ENCODE results near the gene PEMT.
A peak's percentile ranks its signal among the peaks of the same experiment; 100 is the strongest.
"Not testable (repeated sequence)": the region's sequence is repeated elsewhere in the genome, so short reads cannot be mapped to it uniquely, and the experiment has no call there.

The PEMT gene, protein sequence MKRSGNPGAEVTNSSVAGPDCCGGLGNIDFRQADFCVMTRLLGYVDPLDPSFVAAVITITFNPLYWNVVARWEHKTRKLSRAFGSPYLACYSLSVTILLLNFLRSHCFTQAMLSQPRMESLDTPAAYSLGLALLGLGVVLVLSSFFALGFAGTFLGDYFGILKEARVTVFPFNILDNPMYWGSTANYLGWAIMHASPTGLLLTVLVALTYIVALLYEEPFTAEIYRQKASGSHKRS

DNA sequence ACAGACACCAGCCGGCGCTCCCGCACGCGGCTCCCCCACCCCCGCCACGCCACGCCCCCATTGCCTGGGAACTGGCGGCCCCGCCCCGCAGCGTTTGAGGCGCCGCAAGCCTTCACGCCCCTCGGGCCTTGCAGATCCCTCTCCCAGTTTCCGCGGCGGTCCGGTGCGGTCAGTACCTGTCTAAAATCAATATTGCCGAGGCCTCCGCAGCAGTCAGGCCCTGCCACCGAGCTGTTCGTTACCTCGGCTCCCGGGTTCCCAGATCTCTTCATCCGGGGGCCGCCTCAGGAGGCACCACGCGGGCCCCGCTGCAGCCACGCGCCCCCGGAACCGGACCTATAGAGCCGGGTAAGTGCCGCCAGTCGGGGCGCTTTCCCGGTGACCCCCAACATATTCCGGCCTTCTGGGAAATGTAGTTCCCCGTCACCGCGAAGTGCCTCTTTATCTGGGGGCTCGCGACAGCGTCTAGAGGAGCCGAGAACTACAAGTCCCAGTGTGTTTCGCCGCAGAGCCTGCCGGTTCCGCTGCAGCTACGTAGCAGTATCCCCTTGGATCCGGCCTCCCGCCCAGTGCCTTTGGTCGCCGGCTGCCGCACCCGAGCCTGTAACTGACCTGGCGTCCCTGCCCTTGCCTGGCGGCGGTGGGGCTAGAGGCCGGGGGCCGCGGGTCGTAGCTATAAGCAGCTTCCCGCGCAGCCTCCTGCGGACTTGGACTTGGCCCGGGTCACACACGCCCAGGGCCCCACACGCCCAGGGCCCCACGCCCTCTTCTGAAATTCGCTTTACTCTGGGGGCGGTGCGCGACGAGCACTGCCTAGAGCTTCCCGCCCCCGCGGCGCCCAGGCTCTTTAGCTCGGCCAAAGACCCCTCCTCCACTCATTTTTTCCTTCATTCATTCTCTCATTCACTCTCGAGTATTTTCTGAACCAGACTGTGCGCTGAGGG, at the start of gene PEMT:
TSS of gene PEMT (minus strand) at position 354 of the 944 bp plus-strand sequence. CDS start at position 272, 82 bp downstream.
- peak; percentile 94 for DNase-seq

DNA sequence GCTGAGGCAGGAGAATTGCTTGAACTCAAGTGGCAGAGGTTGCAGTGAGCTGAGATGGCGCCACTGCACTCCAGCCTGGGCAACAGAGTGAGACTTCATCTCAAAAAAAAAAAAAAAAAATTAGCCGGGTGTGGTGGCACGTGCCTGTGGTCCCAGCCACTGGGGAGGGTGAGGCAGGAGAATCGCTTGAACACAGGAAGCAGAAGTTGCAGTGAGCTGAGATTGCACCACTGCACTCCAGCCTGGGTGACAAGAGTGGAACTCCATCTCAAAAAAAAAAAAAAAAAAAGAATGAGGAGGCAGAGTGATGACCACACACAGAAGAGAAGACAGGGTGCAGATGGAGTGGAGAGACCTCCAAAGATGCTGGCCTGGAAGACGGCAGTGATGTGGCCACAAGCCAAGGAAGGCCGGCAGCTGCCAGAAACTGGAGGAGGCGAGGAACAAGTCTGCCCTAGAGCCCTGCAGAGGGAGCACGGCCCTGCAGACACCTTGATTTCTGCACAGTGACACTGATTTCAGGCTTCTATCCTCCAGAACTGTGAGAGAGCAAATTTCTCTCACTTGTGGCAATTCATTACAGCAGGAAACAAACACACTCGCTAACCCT, 48.3 kb upstream of the PEMT start:
- not testable (repeated sequence) for DNase-seq

DNA sequence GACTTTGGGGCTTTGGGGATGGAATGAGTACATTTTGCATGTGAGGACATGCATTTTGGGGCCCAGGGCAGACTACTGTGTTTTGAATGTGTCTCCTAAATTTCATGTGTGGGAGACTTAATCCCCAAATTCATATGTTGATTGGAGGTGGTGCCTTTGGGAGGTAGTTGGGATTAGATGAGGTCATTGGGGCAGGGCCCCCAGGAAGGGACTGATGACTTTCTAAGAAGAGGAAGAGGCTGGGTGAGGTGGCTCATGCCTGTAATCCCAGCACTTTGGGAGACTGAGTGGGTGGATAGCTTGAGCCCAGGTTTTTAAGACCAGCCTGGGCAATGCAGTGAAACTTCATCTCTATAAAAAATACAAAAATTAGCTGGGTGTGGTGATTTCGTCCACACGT, 47.0 kb upstream of the PEMT start:
- DNase-seq: no peak

DNA sequence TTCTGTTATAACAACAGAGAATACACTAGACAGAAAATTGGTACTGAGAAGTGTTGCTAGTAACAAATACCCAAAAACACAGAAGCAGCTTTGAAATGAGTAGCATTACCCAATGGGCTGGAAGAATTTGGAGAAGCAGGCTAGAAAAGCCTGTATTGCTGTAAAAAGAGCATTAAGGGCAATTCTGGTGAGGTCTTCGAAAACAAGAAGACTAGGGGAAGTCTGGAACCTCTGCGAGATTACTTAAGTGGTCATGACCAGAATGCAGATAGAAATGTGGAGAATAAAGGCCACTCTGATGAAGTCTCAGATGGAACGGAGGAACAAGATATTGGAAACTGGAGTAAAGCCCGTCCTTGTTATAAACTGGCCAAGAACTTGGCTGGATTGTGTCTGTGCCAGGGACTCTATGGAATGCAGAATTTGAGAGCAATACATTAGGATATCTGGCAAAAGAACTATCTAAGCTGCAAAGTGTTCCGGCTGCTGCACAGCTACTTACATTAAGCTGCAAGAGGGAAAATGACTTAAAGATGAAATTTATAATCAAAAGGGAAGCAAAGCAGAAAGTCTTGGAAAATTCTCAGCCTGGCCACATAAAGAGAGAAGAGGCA, 44.9 kb upstream of the PEMT start:
- DNase-seq: no peak

DNA sequence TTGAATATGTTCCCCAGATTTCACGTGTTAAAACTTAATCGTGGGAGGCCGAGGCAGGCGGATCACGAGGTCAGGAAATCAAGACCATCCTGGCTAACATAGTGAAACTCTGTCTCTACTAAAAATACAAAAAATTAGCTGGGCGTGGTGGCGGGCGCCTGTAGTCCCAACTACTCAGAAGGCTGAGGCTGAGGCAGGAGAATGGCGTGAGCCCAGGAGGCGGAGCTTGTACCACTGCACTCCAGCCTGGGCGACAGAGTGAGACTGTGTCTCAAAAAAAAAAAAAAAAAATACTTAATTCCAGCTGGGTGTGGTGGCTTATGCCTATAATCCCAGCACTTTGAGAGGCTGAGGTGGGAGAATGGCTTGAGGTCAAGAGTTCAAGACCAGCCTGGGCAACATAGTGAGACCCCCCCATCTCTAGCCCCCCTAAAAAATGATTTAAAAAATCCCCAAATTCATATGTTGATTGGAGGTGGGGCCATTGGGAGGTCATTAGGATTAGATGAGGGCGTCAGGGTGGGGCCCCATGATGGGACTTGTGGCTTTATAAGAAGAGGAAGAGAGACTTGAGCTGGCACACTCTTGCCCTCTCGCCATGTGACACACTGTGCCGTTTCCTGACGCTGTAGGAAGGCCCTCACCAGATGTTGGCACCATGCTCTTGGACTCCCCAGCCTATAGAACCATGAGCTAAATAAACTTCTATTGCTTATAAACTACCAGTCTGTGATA, 44.2 kb upstream of the PEMT start:
- DNase-seq: not testable (repeated sequence)

DNA sequence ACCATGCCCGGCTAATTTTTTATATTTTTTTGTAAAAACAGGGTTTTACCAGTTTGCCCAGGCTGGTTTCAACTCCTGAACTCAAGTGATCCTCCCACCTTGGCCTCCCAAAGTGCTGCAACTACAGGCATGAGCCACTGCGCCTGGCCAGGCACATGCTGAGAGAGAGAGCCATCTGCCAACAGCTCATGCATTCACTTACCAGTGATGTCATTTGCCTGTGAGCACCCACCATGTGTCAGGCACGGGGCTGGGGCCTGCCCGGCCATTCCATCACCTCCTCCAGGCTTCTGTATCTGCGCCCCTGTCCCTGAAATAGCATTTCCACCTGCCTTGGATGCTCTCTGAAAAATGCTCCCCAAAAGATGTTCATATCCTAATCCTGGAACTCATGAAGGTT, 43.6 kb upstream of the PEMT start:
- no peak for DNase-seq

DNA sequence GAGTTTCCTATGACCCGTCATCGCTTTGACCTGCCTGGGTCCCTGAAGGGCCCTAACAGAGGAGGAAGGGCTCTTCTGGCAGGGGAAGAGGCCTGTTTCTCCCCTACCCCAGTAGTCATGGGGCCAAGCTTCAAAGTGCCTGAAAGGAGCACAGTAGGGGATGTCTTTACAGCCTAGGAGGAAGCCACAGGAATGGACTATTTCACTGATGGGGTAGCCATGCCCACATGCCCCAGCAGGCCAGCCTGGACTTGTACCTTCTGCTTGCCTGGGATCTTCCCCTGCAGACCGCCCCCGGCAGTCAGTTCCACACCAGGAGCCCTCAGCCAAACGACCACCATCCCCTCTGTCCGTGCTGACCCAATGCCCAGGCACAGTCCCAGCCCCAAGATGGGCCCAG, 41.8 kb upstream of the PEMT start:
- no peak for DNase-seq

DNA sequence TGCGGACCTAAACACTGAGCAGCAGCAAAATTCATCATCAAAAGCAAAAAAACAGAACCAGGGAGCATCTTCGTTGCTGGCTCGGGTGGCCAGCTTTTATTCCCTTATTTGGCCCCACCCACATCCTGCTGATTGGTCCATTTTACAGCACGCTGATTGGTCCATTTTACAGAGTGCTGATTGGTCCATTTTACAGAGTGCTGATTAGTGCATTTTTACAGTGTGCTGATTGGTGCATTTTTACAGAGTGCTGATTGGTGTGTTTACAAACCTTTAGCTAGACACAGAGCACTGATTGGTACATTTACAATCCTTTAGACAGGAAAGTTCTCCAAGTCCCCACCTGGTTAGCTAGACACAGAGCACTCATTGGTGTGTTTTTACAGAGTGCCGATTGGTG, 41.2 kb upstream of the PEMT start:
- not testable (repeated sequence) for DNase-seq

DNA sequence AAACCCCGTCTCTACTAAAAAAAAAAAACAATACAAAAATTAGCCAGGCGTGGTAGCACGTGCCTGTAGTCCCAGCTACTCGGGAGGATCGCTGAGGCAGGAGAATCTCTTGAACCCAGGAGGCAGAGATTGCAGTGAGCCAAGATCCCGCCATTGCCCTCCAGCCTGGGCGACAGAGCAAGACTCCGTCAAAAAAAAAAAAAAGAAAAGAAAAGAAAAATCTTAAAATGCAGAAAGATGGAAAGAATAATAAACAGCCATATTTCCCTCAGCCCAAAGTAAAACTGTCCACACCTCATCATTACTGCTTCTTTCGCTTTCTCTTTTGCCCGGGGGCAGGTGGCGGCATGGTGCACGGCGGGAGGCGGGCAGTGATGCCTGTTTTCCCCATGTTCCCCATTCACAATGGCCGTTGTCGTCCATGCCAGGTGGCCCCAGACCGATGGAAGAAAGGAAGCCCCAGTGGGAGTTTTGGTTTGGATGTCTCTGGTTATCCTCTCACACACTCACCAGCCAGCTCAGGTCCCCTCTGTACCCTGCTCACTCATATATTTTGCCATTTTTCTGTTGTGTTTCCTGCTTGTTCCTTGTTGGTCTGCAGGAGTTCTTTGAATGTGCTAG, 37.0 kb upstream of the PEMT start:
- no peak for DNase-seq

DNA sequence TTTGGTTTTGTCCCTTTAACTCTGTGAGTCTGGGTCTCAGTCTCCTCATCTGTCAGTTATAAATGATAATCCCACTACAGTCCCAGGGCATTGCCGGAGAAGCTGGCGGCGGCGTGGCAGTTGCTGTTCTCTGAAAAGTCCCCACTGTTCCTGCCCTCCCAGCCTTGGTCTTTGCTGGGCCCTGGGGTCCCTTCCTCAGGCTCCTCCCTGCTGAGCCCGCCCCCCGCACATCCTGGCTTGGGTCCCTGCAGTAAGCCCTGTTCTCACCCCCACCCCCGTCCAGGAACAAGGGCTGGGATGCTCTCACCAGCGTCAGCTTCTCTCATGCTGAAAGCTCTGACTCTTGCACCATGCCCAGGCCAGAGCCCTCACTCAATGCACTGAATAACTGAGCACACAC, 35.3 kb upstream of the PEMT start:
- DNase-seq: no peak

DNA sequence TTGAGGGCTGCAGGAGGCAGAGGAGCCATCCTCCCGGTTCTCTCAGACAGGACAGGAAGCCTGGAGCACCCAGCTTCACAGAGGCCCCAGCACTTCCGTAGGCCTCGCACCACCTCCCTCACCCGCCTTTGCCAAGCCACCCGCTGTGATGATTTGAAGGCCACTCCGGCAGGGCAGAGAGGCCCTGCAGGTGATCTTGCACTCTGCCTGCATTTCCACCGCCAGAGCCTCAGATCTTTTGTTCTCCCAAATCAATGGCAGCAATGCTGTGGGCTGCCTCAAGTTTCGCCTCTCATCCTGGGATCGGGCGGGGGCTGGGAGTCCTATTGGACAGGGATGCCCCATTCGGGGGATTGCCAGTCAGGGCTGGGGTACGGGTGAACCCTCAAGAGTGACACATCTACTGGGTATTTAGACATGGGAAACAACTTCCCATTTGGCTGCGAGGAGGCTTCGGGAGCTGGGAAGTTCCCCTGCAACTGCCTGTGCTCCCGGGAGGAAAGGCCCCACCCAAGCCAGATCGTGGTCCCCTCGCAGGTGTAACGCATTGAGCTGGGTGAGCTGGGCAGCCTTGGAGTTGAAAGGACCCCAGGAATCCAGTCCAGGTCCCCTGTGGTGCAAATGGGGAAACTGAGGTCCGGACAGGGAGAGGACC, 34.8 kb upstream of the PEMT start:
- no peak for DNase-seq

DNA sequence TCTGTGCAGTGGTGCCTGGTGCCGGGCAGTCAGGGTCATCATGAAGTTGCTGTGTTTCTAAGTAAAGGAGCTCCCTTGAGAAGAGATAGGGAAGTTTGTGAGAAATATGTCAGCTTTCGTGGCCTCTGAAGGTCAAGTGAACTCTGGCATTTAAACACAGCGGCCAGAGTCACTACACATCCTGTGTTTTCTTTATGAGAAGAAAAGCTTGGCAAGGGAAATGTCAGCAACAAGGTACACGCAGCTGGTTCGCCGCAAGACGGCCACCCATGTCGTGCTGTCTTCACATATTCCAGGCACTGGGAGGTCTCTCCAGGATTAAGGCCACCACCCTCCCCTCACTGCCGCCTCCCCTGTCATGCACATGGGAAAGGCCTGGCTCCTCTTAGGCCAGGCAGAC, 33.2 kb upstream of the PEMT start:
- DNase-seq: no peak

DNA sequence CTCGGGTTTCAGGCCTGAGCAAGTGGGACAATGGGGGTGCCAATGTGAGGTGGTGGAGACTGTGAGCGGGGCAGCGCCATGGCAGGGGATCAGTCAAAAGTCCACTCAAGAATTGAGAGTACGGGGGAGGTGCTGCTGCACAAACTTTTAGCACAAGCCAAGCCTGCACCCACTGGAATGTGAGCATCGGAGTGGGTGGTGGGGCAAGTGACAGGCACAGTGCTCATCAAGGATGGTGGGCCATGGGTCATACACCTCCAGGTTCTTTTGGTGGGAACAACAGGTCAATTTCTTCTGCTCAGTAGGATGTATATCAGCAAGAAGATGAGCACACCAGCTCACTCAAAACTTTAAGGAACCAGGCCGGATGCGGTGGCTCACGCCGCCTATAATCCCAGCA, 32.4 kb upstream of the PEMT start:
- DNase-seq: no peak

DNA sequence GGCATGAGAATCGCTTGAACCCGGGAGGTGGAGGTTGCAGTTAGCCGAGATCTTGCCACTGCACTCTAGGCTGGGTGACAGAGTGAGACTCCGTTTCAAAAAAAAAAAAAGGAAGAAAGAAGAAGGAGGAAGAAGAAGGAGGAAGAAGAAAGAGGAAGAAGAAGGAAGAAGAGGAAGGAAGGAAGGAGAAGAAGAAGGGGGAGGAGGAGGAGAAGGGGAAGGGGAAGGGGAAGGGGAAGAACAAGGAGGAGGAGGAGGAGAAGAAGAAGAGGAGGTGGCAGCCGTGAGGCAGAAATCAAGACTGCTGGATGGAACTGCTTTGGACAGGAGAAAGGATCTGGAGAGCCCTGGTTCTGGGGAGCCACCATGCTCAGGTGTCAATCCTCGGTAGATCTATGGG, 29.7 kb upstream of the PEMT start:
- no peak for DNase-seq

DNA sequence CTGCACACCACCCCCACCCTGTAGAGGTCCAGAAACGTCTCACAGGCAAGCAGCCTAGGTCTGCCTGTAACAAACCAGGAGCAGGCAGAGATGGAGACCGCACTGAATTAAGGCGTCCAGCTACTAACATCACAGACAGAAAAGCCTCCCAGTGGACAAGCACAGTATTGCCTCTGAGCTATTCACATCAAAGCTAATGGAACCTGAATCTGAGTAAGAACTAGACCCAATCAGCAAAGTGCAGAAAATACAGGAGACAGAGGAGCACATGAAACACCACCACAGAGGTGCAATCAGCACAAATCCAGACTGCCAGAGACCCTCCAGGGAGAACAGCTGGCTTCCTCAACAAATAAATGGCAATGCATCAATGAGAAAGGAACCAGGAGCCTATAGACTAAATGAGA, 22.2 kb upstream of the PEMT start:
- peak; percentile 48 for DNase-seq

DNA sequence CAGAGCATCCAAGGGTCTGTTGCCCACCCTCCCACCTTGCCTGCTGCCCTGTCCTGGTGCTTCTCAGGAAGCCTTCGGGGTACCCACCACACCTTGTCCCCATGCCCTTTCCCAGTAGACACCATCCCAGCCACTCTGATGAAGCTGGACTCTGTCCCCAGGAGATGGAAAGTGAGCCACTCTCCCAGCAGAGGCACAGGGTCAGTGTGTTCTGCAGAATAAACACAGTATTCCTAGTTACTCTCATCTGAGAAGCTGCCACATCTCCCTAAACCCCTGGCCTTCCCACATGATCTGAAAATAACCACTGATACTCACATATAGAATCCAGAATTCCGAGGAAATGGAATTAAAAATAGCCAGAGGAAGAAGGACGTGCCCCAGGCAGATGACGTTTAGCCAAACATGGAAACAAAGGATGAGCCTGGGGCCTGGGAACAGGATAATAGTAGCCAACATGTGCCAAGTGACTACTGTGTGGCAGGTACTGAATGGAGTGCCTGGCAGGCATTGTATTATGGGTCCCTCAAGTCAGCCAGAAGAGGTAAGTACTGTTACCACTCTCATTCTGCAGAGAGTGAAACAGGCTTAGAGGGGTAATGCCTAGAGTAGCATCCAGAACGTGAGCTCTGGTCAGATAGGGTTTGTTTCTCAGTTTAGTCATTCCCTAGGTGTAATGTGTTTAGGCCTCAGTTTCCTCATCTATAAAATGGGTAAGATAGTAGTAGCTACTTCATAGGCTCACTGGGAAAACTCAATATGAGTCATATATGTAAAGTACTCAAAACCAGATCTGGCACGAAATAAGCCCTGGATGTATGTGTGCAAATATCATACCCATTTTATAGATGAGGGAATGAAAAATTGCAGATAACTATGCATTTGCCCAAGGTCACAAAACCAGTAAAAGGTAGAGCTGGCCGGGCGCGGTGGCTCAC, 20.8 kb upstream of the PEMT start:
- DNase-seq: no peak

DNA sequence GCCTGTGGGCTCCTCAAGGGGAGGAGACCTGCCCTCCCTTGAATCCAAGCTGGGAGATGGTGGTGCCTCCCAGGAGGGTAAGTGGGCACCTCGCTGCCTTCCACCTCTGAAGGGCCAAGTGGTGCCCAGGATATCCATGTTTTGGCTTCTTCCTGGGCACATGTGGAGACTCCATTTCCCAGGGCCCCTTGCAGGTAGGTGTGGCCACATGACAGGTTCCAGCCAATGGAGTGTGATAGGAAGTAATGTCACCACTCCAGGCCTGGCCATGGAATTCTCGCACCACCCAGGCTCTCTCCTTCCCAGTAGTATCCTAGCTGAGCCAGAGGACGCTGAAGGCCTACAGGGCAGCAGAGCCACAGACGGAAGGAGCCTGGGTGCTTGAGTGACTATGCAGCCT, 17.6 kb upstream of the PEMT start:
- no peak for DNase-seq

DNA sequence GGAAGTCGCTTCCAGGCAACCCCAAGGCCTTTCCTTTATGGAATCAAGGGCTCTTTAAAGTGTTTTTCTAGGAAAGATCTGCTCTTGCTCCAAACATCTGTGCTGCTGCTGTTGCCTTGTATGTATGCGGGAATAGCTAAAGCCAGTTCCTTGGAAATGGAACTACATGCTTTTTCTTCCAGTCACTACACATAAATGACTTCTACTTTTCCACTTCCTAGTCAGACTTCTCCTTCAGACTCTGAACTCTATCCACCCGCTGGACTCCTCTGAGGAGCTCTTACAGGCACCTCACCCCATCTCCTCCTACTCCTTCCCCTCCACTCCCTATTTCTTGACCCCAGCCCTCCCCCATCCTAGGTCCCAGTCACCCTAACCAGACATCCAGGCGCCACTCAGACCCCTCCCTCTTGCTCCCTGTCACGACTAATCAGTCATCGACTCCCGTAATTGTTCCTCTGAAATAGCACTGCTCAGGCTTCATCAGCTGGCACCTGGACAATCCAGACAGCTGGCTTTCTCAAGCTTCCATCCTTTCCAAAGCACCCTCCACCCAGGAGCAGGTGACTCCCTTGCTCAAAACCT, 15.0 kb upstream of the PEMT start:
- no peak for DNase-seq

DNA sequence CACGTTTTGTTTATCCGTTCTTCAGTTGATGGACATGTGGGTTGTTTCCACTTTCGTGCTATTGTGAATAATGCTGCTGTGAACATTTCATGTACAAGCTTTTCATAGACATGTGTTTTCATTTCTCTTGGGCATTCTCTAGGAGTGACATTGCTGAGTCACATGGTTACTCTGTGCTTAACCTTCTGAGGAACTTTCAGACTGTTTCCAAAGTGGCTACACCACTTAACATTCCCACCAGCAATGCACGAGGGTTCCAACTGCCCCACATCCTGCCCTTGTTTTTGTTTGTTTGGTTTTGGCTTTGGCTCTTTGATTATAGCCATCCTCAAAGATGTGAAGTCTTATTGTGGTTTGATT, 14.2 kb upstream of the PEMT start:
- no peak for DNase-seq

DNA sequence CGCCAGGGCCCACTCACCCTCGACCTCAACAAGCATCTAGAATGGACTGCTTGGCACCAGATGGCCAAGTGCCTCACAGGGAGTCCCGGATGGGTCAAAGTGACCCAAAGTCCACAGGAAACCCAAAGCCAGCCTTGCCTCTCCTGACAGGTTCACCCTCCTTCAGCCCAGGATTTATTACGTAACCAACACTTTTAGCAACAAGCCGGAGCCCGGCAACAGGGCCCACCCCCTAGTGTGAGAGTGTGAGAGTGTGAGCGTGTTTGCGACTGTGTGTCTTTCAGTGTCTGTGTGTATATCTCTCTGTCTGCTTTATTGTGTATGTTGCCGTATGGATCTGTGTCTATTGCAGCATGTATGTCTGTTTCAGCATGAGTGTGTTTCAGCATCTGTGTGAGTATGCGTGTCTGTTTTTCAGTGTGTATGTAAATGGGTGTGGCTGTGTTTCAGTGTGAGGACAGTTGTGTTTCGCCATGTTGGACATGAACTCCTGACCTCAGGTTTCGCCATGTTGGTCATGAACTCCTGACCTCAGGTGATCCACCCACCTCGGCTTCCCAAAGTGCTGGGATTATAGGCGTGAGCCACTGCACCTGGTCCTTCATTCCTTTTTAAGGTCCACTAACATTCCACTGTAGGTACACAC, 13.7 kb upstream of the PEMT start:
- DNase-seq: no peak
